GM19324 (cell line): ENCODE results near the gene TBL1X.
"Not testable (repeated sequence)": the region's sequence is repeated elsewhere in the genome, so short reads cannot be mapped to it uniquely, and the experiment has no call there.

Experiments
- ATAC-seq: cut with Tn5 transposase; IDR thresholded peaks from one replicate; pipeline ENCODE4 v1.9.1; 2021; ENCODE audit warnings: mild to moderate bottlenecking, moderate library complexity; ENCODE audit not compliant: unreplicated experiment, low FRiP score

The TBL1X gene

DNA sequence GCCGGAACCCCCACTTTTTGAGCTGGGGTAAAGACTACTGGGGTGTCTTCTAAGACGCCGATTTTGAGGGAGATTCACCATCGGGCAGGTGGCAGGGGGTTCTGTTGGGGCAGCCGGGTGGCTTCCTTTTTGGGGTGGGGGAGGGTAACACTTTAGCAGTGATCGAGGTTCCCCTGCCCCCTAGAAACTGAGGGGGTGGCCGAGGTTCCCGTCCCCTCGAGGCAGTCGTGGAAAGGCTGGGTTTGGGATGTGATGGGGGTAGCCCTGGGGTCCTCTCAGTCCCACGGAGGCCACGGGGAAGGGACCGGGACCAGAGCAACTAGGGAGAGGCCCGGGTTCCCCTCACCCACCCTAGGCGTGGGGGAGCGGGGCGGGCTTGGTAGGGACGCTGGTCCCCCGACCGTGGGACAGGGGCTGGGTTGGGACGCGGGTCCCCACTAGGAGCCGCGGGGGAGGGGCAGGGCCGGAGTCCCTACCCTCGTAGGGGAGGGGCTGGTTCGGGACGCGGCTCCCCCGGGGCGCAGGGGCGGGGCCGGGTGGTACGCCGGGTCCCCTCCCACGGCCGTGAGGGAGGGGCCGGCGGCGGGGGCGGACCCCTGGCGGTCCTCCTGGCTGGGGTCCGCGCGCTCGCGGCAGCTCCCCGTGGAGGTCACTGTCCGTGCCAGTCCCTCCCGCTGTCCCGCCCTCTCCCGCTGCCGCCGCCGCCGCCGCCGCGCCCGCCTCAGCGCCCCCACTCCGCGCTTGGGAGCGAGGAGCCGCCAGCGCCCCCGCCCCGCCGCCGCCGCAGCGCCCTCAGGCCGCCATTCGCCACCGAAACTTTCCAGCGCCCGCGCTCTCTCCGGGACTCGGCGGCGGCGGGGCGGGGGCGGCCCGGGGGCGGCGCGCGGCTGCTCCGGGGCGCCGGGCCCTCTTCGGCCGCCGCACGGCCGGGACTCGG lies at the start of gene TBL1X:
Gene TBL1X (plus strand): TSS at position 624 of the 937 bp plus-strand sequence. CDS start 188,529 bp downstream, outside the sequence.
- ATAC-seq, result peak; percentile 46

- no peak for ATAC-seq
Measured at GRCh38 chrX:9416562-9417348, 48.1 kb upstream of the TBL1X start.

- no peak for ATAC-seq
Measured at GRCh38 chrX:9418262-9418661, 46.6 kb upstream of the TBL1X start.

DNA sequence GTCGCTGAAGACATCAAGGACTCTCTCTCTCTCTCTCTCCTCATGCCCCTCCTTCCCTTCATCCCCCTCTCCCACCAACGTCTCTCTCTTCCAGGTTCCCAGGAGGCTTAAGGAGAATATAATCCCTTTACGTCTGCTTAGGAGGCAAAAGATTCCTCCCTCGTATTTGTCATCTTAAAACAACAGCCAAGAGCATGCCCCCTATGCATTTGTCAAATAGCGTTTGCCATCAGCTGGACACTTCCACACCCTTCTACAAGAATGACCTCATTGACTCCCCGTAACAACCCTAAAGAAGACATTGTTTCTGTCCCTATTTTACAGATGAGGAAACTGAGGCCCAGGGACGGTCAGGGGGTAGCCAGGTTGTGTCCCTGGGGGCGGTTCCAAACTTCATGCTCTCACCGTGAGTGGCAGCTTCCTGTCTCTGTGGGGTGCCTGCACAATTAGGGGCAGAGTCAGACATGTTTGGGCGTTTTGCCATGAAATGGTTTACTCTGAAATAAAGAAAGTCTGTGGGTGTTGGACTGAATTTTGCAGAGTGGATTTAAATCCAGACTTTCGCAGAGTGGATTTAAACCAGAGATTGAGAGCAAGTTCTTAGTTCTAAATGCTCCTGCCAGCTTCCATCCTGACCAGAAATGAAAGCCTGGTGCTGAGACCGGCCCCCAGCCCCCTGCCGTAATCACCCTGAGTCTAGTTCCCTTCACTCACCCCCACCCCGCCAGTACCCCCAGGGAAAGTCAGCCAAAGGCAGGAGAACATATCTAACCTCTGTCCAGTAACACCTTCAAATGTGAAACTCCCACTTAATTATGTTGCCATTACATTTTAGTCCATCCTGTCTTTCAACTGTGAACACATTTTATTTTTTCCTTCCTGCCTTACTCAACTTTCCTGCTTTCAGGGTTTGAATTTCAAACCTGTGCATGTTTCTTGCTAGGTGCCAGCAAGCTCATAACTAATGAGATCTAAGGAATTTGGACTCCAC lies 44.3 kb upstream of the TBL1X start:
- ATAC-seq, result no peak

GRCh38 chrX:9429767-9430166 lies 35.1 kb upstream of the TBL1X start:
- ATAC-seq, result no peak

DNA sequence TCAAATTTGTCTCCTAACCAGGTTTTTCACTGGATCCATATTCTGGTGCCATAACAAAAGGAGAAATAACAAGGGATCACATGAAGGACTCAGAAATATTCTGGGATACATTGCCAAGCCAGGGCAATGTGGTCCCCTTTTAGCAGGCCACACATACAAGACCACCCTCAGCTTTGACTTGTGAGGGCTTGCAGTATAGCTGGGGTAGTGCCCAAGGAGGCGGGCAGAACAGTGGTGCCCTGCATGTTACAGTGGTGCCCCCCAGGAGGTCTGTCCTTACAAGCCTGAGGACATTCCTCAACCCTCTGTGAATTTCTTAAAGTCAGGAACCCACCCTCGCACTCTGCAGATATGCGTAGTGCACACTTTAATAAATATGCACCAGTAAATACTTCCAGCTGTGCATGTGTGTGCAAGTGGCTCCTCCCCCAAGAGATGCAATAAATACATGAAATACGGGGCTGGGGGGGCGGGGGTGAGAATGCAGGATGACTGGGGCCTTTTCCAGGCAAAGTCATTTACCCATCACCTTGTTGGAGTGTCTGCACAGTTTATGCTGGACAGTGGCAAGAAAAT lies 34.4 kb upstream of the TBL1X start:
- ATAC-seq, result no peak

DNA sequence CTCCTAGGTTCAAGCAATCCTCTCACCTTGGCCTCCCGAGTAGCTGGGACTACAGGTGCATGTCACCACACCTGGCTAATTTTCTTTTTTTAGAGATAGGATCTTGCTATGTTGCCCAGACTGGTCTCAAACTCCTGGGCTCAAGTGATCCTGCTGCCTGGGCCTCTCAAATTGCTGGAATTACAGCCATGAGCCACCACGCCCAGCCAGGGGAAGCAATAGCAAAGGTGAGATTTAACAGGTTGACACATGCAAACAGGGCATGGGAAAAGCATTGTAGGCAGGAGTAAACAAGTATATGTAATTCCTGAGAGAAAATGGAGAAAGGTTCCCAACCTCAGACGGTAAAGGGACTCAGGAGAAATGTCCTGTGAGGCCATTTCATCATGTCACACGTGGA lies 33.6 kb upstream of the TBL1X start:
- no peak for ATAC-seq

DNA sequence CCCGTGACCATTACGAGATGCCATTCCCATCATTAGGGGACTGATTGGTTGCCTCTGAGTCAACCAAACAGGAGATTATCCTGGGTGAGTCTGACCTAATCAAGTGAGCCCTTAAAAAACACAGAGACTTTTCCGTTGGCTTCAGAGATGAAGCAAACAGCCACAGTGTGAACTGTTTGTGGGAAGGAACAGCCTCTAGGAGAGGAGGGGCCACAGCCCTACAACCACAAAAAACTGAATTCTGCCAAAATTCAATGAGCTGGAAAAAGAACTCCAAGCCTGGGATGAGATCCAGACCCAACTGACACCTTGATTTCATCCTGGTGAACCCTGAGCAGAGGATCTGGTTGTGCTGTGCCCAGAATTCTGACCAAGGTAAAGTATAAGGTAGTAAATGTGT lies 31.3 kb upstream of the TBL1X start:
- no peak for ATAC-seq

DNA sequence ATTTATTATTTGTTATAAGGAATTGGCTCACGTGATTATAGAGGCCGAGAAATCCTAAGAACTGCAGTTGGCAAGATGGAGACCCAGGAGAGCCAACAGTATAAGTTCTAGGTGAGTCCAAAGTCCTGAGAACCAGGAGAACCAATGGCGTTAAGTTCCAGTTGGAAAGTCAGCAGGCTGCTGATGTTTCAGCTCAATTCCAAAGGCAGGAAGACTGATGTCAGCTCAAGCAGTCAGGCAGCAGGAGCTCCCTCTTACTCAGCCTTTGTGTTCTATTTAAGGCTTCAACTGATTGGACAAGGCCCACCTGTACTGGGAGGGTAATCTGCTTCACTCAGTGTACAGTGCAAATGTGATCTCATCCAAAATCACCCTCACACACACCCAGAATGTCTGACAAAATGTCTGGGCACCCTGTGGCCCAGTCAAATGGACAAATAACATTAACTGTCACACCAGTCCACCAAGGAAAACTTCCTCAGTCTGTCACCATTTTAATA lies 30.8 kb upstream of the TBL1X start:
- ATAC-seq, result no peak

DNA sequence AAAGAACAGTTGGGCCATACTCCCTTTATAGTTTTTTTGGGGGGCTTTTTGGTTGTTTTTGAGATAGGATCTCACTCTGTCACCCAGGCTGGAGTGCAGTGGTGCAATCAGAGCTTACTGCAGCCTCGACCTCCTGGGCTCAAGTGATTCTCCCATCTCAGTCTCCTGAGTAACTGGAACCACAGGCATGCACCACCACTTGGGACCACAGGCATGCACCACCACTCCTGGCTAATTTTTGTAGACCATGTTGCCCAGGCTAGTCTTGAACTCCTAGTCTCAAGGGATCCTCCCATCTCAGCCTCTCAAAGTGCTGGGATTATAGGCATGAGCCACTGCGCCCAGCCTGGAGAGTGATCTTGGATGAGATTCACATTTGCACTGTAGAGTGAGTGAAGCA lies 29.8 kb upstream of the TBL1X start:
- ATAC-seq, result not testable (repeated sequence)

DNA sequence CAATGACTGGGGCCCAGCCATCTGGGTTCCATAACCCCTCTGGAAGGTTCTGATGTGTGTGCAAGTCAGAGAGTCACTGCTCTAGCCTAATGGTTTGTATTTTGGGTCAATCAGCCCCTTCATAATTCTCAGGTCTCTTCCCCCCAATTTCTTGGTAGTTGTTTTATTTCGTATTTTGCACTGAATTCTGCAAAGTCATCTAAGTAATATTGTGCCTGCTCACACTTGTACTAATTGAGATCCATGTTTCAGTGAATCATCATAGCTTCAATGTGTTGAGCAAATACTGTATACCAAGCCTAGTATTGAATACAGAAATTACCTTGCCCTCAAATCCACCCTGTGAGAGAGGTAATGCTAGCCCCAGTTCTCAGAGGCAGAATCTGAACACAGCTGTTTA lies 28.0 kb upstream of the TBL1X start:
- no peak for ATAC-seq

DNA sequence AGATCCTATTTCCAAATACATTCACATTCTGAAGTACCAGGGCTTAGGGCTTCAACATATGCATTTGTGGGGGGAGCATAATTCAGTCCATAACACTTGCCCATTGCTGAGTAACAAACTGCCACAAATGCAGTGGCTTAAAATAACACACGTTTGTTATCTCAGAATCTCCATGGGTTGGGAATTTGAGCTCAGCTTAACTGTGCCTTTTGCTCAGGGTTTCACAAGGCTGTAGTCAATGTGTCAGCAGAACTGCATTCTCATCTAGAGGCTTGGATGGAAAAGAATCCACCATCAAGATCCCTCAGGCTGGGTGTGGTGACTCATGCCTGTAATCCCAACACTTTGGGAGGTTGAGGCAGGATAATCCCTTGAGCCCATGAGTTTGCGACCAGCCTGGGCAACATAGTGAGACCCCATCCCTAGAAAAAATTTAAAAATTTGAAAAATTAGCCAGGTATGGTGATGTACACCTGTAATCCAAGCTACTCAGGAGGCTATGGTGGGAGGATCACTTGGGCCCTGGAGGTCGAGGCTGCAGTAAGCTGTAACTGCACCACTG lies 25.8 kb upstream of the TBL1X start:
- no peak for ATAC-seq

DNA sequence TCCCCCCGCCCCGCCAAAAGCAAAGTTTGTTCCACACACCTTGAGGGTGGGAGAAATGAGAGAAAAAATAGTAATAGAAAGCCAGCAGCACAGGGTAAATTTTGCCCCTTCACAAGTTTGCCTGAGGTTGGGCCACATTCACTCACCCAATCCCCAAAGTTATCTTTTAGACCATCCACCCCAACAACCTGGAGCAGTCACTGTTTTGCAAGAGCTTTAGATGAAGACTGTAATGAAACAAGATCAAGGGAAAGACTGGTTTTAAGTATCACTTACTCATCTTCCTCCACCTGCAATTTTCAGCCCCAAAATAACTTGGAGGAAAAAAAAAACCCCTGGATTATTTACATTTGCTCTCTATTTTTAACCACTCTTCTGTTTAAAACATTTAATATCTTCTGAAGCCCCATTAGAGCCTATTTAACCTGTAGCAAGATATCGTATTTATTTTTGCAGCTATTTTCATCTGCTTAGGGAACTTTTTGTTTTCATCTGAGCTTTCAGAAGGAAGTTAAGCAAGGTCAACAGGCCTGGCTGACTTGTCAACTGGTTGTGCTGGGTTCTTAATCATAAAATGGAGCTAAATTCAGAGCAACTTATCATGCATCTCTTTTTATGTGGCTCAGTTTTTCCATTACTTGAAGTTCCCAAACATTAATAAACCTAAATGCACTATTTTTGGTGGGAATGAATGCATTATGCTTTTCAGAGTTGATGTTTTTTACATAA lies 24.6 kb upstream of the TBL1X start:
- no peak for ATAC-seq

DNA sequence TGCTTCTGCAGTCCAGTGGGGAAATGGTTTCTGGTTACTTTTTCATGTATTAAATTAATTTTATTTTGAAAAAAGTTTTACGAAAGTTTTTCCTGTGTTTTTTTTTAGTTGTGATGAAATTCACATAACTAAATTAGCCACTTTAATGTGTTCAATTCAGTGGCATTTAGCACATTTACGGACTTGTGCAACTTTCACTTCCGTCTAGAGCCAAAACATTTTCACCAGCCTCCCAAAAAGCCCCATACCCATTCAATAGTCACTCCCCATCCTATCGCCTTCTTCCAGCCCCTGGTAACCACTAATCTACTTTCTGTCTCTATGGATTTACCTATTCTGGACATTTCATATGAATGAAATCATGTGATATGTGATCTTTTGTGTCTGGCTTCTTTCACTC lies 22.8 kb upstream of the TBL1X start:
- ATAC-seq, result no peak

DNA sequence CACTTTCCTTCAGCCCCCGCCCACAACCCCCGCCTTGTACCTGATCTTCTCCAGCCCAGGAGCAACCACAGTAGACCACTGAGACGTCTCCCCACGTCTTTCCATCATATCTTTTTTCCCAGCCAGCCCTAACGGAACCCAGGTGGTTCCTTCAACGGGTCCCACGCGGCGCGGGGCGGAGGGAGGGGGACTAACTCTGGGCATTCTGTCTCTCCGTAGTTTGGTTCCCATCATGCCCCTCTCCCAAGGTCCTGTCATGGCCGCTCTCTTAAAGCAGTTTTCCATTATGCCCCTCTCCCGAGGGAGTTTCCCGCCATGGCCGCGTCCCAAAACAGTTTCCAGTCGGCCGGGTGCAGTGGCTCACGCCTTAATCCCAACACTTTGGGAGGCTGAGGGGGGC lies 21.5 kb upstream of the TBL1X start:
- ATAC-seq, result no peak

- ATAC-seq, result no peak
Measured at GRCh38 chrX:9447906-9448305, 17.0 kb upstream of the TBL1X start.

DNA sequence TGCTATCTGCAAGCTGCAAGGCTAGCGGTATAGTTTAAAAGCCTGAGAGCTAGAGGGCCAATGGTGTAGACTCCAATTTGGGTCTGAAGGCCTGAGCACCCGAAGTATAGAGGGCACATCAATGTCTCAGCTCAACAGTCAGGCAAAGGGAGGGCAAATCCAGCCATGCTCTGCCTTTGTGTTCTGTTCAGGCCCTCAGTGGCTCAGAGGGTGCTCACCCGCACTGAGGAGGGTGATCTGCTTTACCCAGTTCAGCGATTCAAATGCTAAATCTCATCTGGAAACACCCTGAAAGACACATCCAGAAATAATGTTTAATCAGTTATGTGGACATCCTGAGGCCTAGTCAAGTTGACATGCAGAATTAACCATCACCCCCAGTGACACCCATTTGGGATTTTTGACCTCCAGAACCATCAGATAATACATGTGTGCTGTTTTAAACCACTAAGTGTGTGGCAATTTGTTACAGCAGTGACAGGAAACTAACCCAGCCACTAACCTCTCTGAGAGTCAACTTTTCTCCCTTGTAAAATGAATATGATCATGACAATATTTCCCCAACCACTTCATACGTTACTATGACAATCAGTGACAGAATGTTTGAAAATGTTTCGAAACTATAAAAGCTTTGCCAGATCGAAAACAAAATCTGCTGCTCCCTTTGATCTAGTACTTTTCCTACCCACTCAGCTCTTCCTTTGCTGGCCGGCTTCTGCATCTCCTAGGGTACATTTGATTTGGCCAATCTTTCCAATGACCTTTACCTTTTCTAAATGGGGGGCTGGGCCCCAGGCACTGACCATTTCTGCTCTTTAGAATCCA lies 8.4 kb upstream of the TBL1X start:
- ATAC-seq, result no peak

GRCh38 chrX:9458034-9458433 lies 6.8 kb upstream of the TBL1X start:
- not testable (repeated sequence) for ATAC-seq
